Hematopoietic multipotent progenitor cell treated with erythropoietin and hydrocortisone succinate and interleukin-3 and kit ligand, for 8 days (in vitro differentiated cells): ENCODE measurements around the gene ADAMTS2.
A peak's percentile ranks its signal among the peaks of the same experiment; 100 is the strongest.

Experiments
- DNase-seq: peaks from one replicate; pipeline ENCODE4 v3.0.0-alpha.2; 2015

Gene ADAMTS2

DNA sequence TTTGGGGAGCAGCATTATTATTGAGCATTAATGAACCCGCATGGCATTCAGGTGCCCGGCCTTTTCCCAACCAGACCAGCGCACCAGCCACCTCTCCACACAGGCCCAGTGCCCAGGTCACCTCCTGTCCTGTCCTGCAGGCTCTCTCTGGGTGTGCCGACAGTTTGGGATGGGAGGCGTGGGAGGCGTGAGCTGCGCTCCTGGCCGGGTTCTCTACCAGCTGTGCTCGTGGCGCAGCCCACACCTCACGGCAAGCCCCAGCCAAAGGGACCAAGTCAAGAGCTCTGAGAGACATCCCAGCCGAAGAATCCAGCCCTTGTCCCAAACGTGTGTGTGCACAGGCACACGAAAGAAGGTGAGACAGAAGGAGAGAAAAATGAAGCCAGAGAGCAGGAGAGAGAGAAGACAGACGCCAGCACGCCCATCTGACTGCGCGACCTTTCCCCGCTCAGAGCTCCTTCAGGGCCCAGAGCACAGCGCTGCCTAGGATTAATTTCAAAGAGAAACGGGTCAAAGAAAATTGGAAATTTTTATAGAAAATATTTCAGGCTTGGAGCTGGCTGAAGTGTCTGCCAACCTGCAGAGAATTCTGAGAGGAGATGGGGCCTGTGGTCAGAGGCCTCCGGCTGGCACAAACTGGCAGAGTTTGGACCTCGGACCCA, 81.7 kb downstream of the ADAMTS2 start:
- no peak for DNase-seq

DNA sequence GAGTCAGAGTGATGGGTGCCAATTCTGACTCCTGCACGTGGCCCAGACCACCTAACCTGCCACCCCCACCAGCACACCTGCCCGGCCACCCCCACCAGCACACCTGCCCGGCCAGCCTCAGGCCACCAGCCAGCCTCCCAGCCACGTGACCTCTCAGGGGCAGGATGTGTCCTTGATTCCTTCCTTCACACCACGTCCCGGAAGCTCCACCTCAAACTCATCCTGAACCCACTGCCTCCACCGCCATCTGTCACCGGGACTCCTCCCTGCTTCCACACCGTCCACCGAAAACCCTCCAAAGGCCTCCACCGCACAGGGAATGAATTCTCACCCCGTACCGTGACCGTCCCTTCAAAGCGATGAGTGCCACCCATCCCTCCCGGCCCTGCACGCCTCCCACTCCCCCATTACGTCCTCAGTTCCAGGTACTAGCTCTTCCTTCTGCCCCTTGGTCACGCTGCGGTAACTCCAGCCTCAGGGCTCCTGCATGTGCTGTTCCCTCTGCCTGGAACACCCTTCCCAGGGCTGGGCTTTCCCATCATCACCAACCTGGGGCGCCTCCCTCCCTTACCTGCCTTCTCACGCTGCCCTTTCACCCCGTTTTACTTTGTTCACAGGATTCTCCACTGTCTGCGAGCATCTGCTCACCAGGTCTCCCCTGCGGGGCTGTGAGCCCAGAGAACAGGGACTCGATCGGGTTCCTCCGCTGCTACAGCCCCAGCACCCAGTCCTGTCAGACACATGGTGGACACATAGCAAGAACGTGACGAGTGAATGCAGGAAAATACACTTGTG, 82.9 kb downstream of the ADAMTS2 start:
- no peak for DNase-seq

DNA sequence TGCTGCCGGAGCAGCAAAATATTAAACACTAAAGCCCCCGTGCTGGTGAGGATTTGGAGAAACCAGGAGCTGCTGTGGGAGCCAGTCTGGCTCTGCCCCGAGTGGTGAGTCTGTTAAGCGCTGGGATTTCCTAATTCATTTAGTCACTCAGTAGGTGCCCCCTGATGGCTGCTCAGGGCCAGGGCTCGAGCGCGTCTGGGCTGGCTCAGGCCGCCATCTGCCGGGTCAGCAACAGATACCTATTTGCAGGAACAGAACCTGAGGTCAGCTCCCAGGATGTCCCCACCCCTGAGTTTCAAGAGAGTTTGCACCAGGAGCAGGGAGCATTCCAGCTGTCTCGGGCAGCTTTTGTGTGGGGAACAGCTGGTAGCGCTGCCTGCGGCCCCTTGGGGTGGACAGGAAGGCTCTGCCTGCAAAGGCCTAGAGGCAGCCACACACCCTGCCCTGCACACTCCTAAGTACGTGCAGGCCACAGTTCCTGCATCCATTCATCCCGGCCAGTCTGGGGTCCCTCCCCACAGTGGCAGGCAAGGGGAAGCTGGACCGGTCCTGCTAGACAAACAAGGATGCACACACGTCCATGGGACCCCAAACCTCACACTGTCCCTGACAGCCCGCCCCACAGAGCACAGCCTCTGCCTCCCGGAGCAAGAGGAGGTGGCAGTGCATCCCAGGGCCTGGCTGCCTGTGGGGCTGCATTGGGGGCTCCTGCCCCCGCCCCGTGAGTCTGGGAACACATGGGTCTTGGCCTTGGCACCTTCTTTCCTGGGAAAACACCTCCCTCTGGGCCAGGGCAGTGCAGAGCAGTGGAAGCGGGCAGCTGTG, 83.7 kb downstream of the ADAMTS2 start:
- peak; percentile 7 for DNase-seq

DNA sequence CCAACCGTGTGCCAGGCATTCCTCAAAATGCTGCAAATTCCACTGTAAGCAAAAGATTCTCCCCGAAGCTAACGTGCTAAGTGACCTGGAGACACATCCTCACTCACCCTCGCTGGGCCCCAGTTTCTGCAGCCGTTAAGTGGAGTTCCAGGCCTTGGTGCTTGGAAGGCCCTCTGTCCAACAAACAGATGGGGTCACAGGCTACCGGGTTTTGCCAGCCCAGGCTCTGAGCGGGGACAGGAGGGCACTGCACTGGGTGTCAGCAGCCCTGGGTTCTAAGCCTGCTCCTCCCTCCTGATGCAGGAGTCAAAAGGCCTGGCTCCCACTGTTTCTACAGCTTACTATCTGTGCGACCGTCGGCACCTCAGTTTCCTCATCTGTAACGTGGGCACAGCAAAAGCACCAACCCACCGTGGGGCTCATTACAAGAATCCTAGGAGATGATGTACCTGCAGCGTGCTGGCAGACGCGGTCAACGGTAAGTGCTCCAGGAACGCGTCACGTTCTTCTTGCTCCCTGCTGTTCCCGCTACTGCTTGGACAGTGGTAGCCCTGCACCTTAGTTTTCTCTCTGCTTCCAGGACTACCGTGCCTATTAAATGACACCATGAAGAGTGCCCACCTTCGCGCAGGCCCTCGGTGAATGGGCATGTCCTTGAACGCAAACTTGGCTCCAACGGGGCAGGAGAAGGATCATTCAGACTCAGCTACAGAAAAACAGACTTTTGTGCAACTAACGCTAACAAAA, 84.8 kb downstream of the ADAMTS2 start:
- DNase-seq, result no peak

DNA sequence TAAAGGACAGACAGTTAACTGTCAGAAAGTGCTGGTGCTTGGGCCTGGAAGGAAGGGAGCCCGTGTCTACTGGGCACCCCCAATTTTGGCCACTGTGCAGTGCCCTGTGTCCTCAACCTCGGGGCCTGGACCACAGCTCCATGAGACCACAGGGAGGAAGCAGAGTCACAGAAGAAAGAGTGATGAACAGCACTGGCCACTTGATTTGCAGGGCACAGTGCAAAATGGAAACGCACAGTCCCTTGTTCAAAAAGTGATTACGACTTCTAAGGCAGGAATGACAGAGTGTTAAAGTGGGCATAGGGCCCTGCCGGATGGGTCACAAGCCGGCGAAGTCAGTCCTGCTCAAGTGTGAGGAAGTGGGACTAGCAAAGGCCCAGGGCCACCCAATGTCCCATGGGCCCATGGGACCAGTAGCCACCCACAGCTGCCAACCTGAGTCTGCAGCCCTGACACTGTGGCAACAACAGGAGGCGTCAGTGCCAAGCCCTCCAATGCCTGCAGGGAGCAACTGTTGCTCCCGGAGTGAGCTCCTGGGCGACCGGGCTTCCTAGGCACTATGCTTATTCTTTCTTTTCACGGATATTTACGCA, 85.4 kb downstream of the ADAMTS2 start:
- no peak for DNase-seq

GRCh38 chr5:179258922-179259730, 86.1 kb downstream of the ADAMTS2 start:
- no peak for DNase-seq

- no peak for DNase-seq
These were observed 87.0 kb downstream of the ADAMTS2 start for GRCh38 chr5:179258001-179258921.

- DNase-seq, result no peak
These were observed 88.0 kb downstream of the ADAMTS2 start for GRCh38 chr5:179257176-179257682.

DNA sequence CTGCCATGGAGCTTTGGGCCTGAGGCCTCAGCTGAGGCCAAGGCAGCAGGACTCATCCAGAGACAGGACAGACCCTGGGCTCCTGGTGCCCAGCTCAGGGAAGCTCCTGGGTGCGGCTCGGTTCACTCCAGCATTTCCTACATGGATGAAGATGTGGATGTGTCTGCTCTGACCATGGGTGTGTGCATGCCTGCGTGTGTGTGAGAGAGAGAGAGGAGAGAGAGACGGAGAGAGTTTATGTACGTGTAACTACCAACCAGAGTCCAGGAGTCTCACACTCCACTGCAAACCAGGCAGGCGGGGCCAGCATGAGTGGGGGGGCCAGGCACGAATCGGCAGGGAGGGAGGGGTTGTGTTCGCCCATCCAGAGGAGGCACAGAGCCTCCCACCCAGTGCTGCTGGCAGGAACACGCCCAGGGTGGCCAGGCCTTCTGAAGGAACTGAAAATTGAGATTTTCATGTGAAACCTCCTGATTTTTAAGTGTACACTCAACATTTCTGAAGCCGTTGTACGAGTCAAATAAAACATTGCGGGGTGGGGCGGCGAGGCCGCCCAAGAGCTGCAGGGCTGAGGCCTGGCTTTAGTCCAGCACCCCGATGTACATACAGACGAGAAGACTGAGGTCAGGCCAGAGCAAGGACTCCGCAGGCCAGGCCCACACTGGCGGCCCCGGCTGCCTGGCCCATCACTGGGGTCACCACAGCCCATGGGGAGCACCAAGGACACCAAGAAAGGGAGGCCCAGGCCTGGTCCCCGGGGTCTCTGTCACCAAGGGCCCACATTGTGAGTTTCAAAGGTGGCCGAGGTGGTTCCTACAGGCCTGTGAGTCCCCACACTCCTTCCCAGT, 88.7 kb downstream of the ADAMTS2 start:
- DNase-seq, result no peak

- no peak for DNase-seq
These were observed 89.5 kb downstream of the ADAMTS2 start for GRCh38 chr5:179255527-179256327.

DNA sequence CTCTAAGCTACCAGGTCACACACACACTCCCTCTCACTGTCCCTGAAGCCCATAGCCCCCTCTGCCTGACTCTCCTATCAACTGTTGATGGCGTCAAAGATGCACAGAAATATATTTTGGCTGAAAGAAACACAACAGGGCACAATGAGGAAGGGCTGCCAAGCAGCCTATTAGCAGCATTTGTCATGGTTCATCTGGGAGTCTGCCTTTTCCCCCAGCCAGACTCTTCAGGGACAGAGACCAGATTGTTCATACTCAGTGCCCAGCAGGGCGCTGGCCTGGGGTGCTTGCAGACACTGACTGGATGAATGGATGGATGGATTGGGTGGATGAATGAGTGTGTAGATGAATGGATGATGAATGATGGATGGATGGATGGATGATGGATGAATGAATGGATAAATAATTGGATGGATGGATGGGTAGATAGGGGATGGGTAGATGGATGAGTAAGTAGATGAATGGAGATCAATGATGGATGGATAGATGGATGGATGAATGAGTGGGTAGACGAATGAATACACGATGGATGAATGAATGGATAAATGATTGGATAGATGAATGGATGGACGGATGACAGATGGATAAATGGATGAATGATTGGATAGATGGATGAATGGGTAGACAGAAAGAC, 90.5 kb downstream of the ADAMTS2 start:
- DNase-seq, result no peak

DNA sequence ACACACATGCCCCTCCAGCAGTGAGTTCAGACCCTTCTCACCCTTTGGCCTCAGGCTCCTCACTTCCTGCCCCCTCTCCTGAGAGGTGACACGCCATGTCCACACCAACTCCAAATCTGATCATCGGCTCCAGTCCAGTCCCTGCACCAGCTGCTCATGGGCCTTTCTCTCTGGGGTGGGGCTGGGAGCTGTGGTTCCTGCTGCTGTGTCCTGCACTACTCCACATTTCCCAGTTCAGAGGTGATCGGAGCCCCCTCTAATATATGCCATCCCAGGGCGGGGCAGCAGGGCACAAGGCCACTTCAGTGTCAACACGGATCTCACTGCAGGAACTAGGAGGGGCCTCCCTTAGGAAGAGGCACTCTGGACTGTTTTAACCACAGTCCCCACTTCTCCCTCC, 91.5 kb downstream of the ADAMTS2 start:
- DNase-seq, result no peak

DNA sequence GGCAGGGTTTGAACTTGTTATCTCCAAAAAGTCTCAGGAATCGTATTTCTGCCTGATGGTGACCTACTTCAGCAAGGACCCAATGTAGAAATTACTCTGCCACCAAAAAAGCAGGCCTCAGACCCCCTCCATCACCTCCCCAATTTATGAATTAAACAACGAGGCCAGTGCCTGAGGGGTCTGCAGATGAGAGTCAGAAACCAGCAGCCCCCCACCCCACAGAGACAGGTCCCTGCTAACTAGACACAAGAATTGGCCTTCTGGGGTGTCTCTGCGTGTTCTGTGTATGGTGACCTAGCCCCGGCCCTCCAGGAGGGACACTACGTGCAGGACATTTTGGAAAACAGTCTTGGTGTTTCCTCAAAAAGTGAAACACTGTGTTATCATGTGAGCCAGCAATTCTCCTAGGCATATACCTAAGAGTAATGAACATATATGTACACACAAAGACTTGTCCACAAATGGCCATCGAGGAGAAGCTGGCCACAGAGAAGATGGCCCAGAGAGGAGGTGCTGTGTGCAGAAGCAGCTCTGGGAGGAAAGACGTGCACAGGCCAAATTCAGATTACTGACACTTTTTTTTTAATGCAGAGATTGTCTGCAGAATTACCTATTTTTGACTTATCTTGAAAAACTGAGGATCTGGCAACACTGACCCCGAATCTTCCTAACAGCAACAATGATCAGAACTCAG, 93.8 kb downstream of the ADAMTS2 start:
- DNase-seq, result no peak

DNA sequence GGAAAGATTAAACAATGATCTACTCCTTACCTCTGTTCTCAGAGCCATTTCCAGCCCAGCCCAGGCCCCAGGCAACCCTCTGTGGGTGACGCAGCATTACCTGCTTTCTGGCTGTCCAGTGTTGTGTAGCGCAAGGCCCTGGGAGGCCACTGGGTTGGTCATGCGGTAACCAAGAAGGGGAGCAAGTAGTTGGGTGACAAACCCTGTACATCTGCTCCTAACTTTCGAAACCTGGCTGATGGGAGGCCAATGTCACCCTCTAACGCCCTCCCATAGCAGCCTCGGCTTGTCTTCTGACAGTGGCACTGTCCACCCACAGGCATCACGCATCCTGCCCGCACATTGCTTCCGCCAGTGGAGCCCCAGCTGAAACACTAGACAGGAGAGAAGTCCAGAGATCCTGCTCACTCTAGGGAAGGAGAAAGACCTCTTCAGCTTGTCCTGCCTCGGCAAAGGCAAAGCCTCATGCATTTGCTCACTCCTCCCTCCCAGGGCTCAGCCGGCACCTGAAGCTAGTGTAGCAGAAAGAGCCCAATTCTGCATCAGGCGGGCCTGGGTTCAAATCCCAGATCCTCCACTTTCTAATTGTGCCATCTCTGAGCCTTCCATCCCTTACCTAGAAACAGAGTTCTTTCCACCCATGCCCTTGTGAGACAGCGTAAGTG, 94.6 kb downstream of the ADAMTS2 start:
- no peak for DNase-seq

DNA sequence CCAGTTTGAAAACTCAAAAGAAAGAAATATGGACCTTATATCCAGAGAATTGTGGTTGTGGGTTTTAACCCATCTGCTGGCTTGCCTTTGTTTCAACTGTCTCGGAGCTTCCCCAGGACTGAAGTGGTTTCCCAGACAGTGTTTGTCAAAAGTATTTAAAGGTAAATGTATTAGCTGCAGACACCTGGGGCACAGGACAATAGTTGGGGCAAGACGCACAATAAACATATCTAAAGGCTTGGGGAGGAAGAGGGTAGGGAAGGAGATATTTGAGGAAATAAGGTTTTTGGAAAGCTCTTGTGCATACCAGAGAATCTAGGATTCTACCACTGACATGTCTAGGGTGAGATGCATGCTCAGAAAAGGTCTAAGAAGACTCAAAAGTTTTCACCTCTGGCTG, 99.0 kb downstream of the ADAMTS2 start:
- no peak for DNase-seq

DNA sequence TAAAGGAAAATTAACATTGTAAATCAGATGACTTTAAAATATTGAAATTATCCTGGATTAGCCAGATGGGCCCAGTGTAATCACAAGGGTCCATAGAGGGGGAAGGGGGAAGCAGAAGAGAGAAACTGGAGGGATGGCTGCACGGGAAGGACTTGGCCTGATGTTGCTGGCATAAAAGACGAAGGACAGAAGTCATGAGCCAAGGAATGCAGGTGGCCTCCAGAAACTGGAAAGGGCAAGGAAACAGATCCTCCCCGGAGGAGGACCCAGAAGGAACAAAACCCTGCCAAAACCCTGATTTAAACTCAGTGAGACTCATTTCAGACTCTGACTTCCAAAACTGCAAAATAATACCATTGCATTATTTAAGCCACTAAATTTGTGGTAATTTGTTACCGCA, 100.2 kb downstream of the ADAMTS2 start:
- DNase-seq, result no peak

GRCh38 chr5:179244044-179244443, 101.2 kb downstream of the ADAMTS2 start:
- no peak for DNase-seq
